HG03097 (cell line): Measurements from ENCODE around the gene DPEP2.

Experiments
- ATAC-seq: cut with Tn5 transposase; IDR thresholded peaks from one replicate; pipeline ENCODE4 v1.9.1; 2021; ENCODE audit not compliant: unreplicated experiment, low FRiP score

The DPEP2 gene

GRCh38 chr16:67959536-67960329 lies 39.6 kb downstream of the DPEP2 start:
- ATAC-seq, result no peak

- no peak for ATAC-seq
Observed at GRCh38 chr16:67957622-67958021, 41.7 kb downstream of the DPEP2 start.

- ATAC-seq, result no peak
Observed at GRCh38 chr16:67954421-67955196, 44.7 kb downstream of the DPEP2 start.

- ATAC-seq, result no peak
Observed at GRCh38 chr16:67953641-67954375, 45.5 kb downstream of the DPEP2 start.

DNA sequence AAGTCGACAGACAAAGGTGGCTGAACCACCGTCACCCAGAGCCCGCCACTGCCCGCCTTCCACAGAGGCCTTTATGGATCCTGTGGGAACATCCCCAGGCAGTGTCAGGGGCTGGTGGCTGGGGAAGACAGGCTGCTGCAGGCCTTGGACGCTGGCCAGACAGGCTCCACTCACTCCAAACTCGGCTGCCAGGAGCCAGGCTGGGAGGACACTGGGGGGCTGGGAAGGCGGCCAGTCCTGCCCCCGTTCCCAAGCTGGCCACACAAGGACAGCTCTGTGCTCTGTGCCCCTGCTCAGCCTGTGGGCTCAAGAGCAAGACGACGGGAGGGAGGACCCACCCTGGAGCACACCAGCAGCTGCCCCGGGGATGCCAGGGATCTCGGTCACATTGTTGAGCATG lies 47.8 kb downstream of the DPEP2 start:
- no peak for ATAC-seq

GRCh38 chr16:67950335-67950843 lies 48.9 kb downstream of the DPEP2 start:
- ATAC-seq, result no peak

- no peak for ATAC-seq
Observed at GRCh38 chr16:67949645-67950044, 49.6 kb downstream of the DPEP2 start.

DNA sequence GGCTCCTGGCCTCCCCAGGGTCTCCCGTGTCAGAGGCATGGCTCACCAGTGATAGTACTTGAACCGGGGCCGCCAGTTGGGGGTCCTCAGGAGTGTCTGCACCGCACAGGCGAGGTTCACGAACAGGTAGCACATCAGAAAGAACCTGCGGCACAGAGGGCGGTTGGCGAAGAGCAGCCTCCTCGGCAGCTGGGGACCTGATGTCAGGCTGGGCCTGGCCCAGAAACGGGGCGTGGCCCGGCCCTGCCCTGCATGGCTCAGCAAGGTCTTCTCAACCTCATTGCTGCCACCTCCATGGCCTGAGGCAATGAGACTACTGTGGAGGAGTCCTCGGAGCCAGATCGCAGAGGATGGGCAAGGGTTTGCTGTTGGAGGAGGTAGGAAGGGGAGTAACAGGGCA lies 51.3 kb downstream of the DPEP2 start:
- no peak for ATAC-seq

- ATAC-seq, result no peak
Observed at GRCh38 chr16:67946966-67947558, 52.2 kb downstream of the DPEP2 start.

GRCh38 chr16:67946128-67946569 lies 53.1 kb downstream of the DPEP2 start:
- ATAC-seq, result no peak

DNA sequence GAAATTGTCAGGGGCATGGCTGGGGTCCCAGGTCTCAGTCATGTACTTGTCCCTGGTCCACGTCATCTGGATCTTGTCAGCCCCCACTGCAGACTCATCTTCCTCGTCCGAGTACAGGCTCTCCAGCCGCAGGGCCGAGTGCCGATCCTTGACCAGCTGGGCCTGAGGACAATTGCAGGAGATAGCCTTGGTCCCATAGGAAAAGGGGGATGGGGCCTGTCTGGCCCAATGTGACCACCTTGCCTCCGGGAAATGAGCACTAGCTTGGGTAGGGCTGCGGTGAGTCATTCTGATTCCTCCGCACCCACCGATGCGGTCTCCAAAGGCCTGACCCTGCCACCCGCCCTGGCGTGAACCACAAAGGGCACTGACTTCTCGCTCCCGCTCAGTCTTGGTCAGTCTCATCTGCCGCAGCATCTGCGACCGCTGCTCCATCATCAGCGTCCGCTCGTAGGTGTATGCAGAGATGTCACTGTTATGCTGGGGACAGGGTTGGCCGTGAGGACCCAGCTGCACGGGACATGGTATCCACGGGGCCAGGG lies 53.8 kb downstream of the DPEP2 start:
- ATAC-seq, result no peak

- ATAC-seq, result no peak
Observed at GRCh38 chr16:67944690-67945391, 54.4 kb downstream of the DPEP2 start.

- no peak for ATAC-seq
Observed at GRCh38 chr16:67943619-67944504, 55.4 kb downstream of the DPEP2 start, which contains the start of gene LCAT. Gene LCAT (minus strand): TSS chr16:67944120. CDS start chr16:67944101, 19 bp downstream.

GRCh38 chr16:67943256-67943618 lies 56.0 kb downstream of the DPEP2 start:
- no peak for ATAC-seq

- ATAC-seq, result no peak
Observed at GRCh38 chr16:67942510-67943255, 56.6 kb downstream of the DPEP2 start.

DNA sequence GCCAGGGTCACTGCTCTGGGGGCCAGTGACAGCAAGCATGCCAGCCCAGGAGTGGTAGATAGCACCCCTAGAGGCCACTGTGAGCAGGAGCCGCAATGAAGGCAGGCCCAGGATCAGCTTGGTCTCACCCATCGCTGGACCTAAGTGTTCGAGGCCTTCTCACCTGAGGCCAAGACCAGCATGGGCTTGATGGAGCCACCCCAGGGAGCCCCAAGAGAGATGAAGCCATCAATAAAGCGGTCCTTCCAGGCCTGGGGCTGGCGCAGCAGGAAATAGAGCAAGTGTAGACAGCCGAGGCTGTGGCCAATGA lies 57.1 kb downstream of the DPEP2 start:
- ATAC-seq, result no peak

DNA sequence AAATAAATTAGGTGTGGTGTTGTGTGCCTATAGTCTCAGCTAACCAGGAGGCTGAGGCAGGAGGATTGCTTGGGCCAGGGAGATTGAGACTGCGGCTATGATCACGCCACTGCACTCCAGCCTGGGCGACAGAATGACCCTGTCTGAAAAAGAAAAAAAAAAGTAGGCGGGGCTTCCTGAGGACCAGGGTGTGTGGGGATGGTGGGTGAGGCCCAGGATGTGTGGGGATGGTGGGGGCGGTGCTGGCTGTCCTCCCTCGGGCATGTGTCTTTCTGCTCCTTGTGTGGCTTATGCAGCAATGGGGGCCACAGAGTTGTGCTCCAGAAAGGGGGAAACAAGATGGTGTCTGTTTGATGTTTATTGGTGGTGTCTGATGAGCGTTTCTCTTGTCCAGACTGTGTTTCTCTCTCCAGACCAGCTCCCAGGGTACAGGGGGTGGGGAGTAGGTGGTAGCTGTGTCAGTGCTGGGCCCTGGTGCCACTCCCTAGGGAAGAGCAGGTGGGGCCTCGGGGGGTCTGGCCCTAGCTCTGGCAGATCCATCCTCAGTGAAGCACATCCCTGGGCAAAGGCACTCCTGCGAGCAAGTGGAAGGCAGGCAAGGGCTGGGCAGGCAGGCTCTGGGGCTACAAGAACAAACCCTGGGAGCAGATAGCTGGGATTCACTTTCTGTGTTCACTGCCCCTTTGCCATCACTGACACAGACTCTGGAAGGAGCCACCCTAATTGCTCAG lies 57.6 kb downstream of the DPEP2 start:
- no peak for ATAC-seq
